Epithelial cell of proximal tubule (primary cell): Measurements from ENCODE around the gene STXBP1. TPM values are rescaled to one million over a fixed set of nuclear protein-coding genes. Genes with fewer than 3 reads are reported as not detected.

Experiments
- DNase-seq: peaks from one replicate; pipeline ENCODE4 v3.0.0-alpha.2; 2011; ENCODE audit warnings: low read depth
- H3K4me3 ChIP-seq: 2 replicates; pipeline ENCODE4 v1.5.1; 2011; ENCODE audit warnings: low read depth, mild to moderate bottlenecking, low read length
- CTCF ChIP-seq: conservative IDR thresholded peaks from 2 replicates; pipeline ENCODE4 v1.5.1; 2012; ENCODE audit warnings: low read depth, mild to moderate bottlenecking, low read length
- total RNA-seq: library from RNA; depleted of rRNA; stranded (reverse); fragments of >200 nt; gene quantifications from 2 replicates; pipeline ENCODE4 v1.2.3, GENCODE V29; 2015

Gene STXBP1
- total RNA-seq, 1 donor from 2014 or later, result 14.6 TPM

GRCh38 chr9:127634698-127635097 is 22.6 kb downstream of the STXBP1 start:
- H3K4me3 ChIP-seq, result no peak overlapping the region
- peak; percentile 54 for TF ChIP-seq CTCF
- no peak for DNase-seq

DNA sequence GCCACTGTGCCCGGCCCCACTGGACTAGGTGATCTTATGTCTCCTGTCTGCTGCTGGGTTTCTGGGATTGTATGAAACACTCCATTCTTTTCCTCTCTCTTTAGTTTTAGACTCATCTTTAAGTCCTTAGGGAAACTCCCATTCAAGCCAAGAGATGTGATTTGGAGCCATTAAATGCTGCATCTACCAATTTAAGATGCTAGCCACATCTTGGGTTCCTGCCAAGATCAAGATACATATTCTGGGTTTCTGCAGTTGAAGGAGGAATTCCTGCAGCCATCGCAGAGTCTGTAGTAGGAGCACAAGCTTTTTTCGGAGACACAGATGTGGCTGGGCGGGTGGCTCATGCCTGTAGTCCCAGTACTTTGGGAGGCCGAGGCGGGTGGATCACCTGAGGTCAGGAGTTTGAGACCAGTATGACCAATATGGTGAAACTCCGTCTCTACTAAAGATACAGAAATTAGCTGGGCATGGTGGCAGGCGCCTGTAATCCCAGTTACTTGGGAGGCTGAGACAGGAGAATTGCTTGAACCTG is 23.2 kb downstream of the STXBP1 start:
- DNase-seq, result no peak
- TF ChIP-seq CTCF, result no peak
- no peak overlapping the region for H3K4me3 ChIP-seq

- no peak overlapping the region for H3K4me3 ChIP-seq
- no peak for TF ChIP-seq CTCF
- DNase-seq, result no peak
Measured at GRCh38 chr9:127637322-127637847, 25.3 kb downstream of the STXBP1 start.

GRCh38 chr9:127640908-127641545 is 28.9 kb downstream of the STXBP1 start:
- H3K4me3 ChIP-seq, result no peak overlapping the region
- TF ChIP-seq CTCF, result no peak
- no peak for DNase-seq

DNA sequence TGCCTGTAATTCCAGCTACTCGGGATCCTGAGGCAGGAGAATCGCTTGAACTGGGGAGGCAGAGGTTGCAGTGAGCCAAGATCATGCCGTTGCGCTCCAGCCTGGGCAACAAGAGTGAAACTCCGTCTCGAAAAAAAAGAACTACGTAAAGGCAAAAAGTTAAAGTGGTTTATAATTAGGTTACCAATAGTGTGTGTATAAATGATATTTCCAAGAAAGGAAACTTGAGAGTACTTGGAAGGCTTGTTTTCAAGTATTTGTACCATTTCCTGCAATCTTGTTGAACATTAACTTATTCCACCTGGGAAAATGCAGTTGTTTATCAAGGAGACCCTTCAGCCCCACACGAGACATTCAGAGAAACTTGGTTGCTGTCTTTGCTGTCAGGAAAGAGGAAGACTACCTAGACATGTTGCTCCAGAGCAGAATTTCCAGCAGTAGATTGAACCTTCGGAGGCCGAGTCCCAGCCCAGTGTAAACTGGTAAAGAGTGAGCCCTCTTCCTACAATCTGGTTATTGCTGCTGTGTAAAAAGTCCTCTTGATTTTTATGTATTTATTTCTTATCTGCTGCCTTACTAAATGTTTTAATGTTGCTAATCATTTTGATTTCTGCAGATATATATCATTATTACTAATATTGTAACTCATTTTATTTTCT is 30.1 kb downstream of the STXBP1 start:
- no peak for TF ChIP-seq CTCF
- DNase-seq, result no peak
- H3K4me3 ChIP-seq, result peak overlapping the region; percentile 38

DNA sequence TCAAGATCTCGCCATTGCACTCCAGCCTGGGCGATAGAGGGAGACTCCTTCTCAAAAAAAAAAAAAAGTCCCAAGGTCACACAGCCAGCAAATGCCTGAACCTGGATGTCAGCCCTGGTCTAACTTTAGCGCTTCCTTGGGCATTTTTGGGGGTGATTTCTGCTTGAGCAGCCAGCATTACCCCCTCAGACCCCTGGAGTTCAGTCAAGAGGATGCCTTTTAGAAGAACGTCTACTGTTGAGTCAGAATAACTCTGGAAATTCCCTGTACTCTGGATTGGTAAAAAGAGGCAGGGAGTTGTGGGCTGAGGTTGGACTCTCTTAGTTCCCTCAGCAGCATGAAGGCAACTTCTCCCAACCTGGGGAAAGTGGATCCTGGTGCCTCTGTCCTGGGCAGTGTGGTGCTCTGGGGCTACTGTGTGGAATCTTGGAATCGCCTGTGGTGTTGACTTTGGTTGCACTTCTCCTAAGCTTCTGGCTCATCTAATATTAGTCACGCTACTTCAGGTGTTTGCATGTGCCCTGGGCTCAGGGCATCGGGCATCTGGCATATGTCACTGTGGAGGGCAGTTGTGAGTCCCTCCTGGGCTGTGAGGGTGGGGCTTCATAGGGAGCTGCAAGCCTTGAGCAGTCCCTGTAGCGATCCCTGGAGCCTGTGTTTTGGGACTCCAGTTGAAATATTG is 32.2 kb downstream of the STXBP1 start:
- no peak overlapping the region for H3K4me3 ChIP-seq
- no peak for DNase-seq
- no peak for TF ChIP-seq CTCF
